PFSK-1 (cell line): ENCODE results near the gene RPUSD3.

Source experiments
- POLR2AphosphoS5 ChIP-seq: IDR thresholded peaks from 2 replicates; pipeline ENCODE4 v1.6.1; 2012; ENCODE audit warnings: low read depth, mild to moderate bottlenecking, control low read depth, low read length, moderate library complexity
- REST ChIP-seq, 2 experiments: IDR thresholded peaks; 2 replicates each; pipeline versions ENCODE4 v1.6.1 to v1.8.0; 2011 to 2012; ENCODE audit warnings: low read depth in 2 of 2, low read length in 2 of 2, control low read depth in 1 of 2, inconsistent platforms in 1 of 2, mild to moderate bottlenecking in 1 of 2, moderate library complexity in 1 of 2; ENCODE audit not compliant: insufficient read depth in 1 of 2
- SIN3A ChIP-seq: IDR thresholded peaks from 2 replicates; pipeline ENCODE4 v1.6.1; 2012; ENCODE audit warnings: mild to moderate bottlenecking, low read length, moderate library complexity, borderline replicate concordance; ENCODE audit not compliant: insufficient read depth
- TAF1 ChIP-seq: IDR thresholded peaks from 2 replicates; pipeline ENCODE4 v1.6.1; 2012; ENCODE audit warnings: low read length, control low read depth, borderline replicate concordance; ENCODE audit not compliant: insufficient read depth

- TF ChIP-seq REST (IDR thresholded peaks at IDR 0.05; ENCODE audit: insufficient read depth in 1 of 2, low read depth in 2 of 2, low read length in 2 of 2) = no peak
- no peak for TF ChIP-seq POLR2AphosphoS5
- TF ChIP-seq SIN3A = no peak
- TF ChIP-seq TAF1 = no peak
Measured at GRCh38 chr3:9852528-9852927, 8.7 kb upstream of the RPUSD3 start.
